DOHH2 (cell line): ENCODE measurements around the gene AHNAK.

ENCODE experiments used
- H3F3A ChIP-seq: fragments of 200-600 bp; sonication (generic), shearing (Covaris generic); 2 replicates; pipeline ENCODE4 v1.6.0; 2016; ENCODE audit warnings: antibody characterized with exemption, mild to moderate bottlenecking; ENCODE audit not compliant: control insufficient read depth, insufficient read depth
- H3K27ac ChIP-seq: fragments of 200-600 bp; sonication (generic); 2 replicates; pipeline ENCODE4 v1.5.1; 2014; ENCODE audit warnings: low read depth, mild to moderate bottlenecking, low read length, moderate library complexity
- H3K27me3 ChIP-seq: fragments of 200-600 bp; sonication (generic); 2 replicates; pipeline ENCODE4 v1.6.1; 2014; ENCODE audit warnings: mild to moderate bottlenecking, low read length, mixed read lengths; ENCODE audit not compliant: control insufficient read depth
- H3K36me3 ChIP-seq: fragments of 200-600 bp; sonication (generic); 2 replicates; pipeline ENCODE4 v1.6.1; 2014; ENCODE audit warnings: mild to moderate bottlenecking, low read length, moderate library complexity, mixed read lengths; ENCODE audit not compliant: control insufficient read depth
- H3K4me1 ChIP-seq: fragments of 200-600 bp; sonication (generic); 2 replicates; pipeline ENCODE4 v1.6.1; 2014; ENCODE audit warnings: mild to moderate bottlenecking, low read length, mixed read lengths; ENCODE audit not compliant: control insufficient read depth
- H3K4me2 ChIP-seq: fragments of 200-600 bp; sonication (generic); 2 replicates; pipeline ENCODE4 v1.6.0; 2014; ENCODE audit warnings: mild to moderate bottlenecking, low read length, moderate library complexity
- H3K4me3 ChIP-seq: fragments of 200-600 bp; sonication (generic); 2 replicates; pipeline ENCODE4 v1.5.1; 2014; ENCODE audit warnings: mild to moderate bottlenecking, low read length, mixed read lengths
- H3K79me2 ChIP-seq: fragments of 200-600 bp; sonication (generic); 2 replicates; pipeline ENCODE4 v1.6.1; 2014; ENCODE audit warnings: mild to moderate bottlenecking, low read length, mixed read lengths; ENCODE audit not compliant: control insufficient read depth
- H3K9me2 ChIP-seq: fragments of 200-600 bp; sonication (generic); replicated peaks from 2 replicates; pipeline ENCODE4 v1.6.1; 2014; ENCODE audit warnings: mild to moderate bottlenecking, low read length, mixed read lengths; ENCODE audit not compliant: control insufficient read depth
- H3K9me3 ChIP-seq: fragments of 200-600 bp; sonication (generic); 2 replicates; pipeline ENCODE4 v1.6.1; 2014; ENCODE audit warnings: antibody characterized with exemption, low read length, mixed read lengths; ENCODE audit not compliant: control insufficient read depth, insufficient read depth
- H4K20me1 ChIP-seq: fragments of 200-600 bp; sonication (generic); 2 replicates; pipeline ENCODE4 v1.6.0; 2014; ENCODE audit warnings: low read depth, mild to moderate bottlenecking, antibody characterized with exemption, low read length, moderate library complexity; ENCODE audit not compliant: control insufficient read depth, insufficient read depth
- CTCF ChIP-seq: fragments of 200-600 bp; sonication (generic); IDR thresholded peaks from one replicate; pipeline ENCODE4 v1.5.1; 2014; ENCODE audit warnings: antibody characterized with exemption, mild to moderate bottlenecking, low read depth, low read length; ENCODE audit not compliant: poor library complexity, severe bottlenecking
- EZH2phosphoT487 ChIP-seq: fragments of 200-600 bp; sonication (generic); IDR thresholded peaks from 2 replicates; pipeline ENCODE4 v1.6.1; 2017; ENCODE audit warnings: borderline replicate concordance, mild to moderate bottlenecking, antibody characterized with exemption, low read length, moderate library complexity, mixed read lengths

Gene AHNAK

GRCh38 chr11:62402960-62403730, 143.5 kb downstream of the AHNAK start:
- Histone ChIP-seq H3K36me3 (no peaks in the 10 kb centered on the region), H3K4me2 (no peak overlapping the region), H4K20me1 (0 out of 2 replicates have a peak, but pooled peaks cover 3% of the 10 kb centered on the region), H3K4me3 (no peak overlapping the region), H3K9me2 (no peaks in the 10 kb centered on the region), H3F3A (no peaks in the 10 kb centered on the region), H3K9me3 (no peaks in the 10 kb centered on the region), H3K79me2 (no peaks in the 10 kb centered on the region), H3K4me1 (no peaks in the 10 kb centered on the region), H3K27ac (no peak overlapping the region), H3K27me3 (peaks cover 3% of the 10 kb centered on the region; the same call in 1 of the 2 replicates)
- TF ChIP-seq CTCF, result no peak
- TF ChIP-seq EZH2phosphoT487, result no peak

- TF ChIP-seq EZH2phosphoT487 (no peak), CTCF (no peak)
- Histone ChIP-seq H4K20me1 (0 out of 2 replicates have a peak, but pooled peaks cover 3% of the 10 kb centered on the region), H3K4me2 (no peak overlapping the region), H3K9me3 (no peaks in the 10 kb centered on the region), H3K36me3 (no peaks in the 10 kb centered on the region), H3K79me2 (no peaks in the 10 kb centered on the region), H3K4me1 (no peaks in the 10 kb centered on the region), H3K4me3 (no peak overlapping the region), H3F3A (no peaks in the 10 kb centered on the region), H3K27me3 (peaks cover 3% of the 10 kb centered on the region; the same call in 1 of the 2 replicates), H3K27ac (no peak overlapping the region), H3K9me2 (no peaks in the 10 kb centered on the region)
Observed at GRCh38 chr11:62402226-62402959, 144.2 kb downstream of the AHNAK start.

- Histone ChIP-seq H3F3A (no peaks in the 10 kb centered on the region), H3K27me3 (peaks cover 3% of the 10 kb centered on the region; the same call in 1 of the 2 replicates), H3K4me1 (no peaks in the 10 kb centered on the region), H3K4me2 (no peak overlapping the region), H3K36me3 (no peaks in the 10 kb centered on the region), H3K9me3 (no peaks in the 10 kb centered on the region), H3K27ac (no peak overlapping the region), H3K4me3 (no peak overlapping the region), H3K79me2 (no peaks in the 10 kb centered on the region), H3K9me2 (no peaks in the 10 kb centered on the region), H4K20me1 (0 out of 2 replicates have a peak, but pooled peaks cover 3% of the 10 kb centered on the region)
- TF ChIP-seq CTCF (no peak), EZH2phosphoT487 (no peak)
Observed at GRCh38 chr11:62401811-62402210, 144.8 kb downstream of the AHNAK start.
